GM20000 (cell line): ENCODE data around the gene SLC41A3.

Source experiments
- DNase-seq: peaks from one replicate; pipeline ENCODE4 v3.0.0; 2012; ENCODE audit warnings: low spot score
- CTCF ChIP-seq: IDR thresholded peaks from 2 replicates; pipeline ENCODE4 v1.5.1; 2012; ENCODE audit warnings: mild to moderate bottlenecking, control low read depth; ENCODE audit errors: extremely low read depth, missing control alignments

The SLC41A3 gene

GRCh38 chr3:126129398-126129891 lies 45.5 kb upstream of the SLC41A3 start:
- DNase-seq = no peak
- no peak for TF ChIP-seq CTCF

- DNase-seq = no peak
- no peak for TF ChIP-seq CTCF
Measured at GRCh38 chr3:126128504-126129397, 44.8 kb upstream of the SLC41A3 start.

- DNase-seq = no peak
- TF ChIP-seq CTCF = no peak
Measured at GRCh38 chr3:126127904-126128303, 44.0 kb upstream of the SLC41A3 start.

GRCh38 chr3:126127452-126127851 lies 43.5 kb upstream of the SLC41A3 start:
- no peak for DNase-seq
- TF ChIP-seq CTCF = no peak

- no peak for TF ChIP-seq CTCF
- no peak for DNase-seq
Measured at GRCh38 chr3:126126811-126127431, 43.0 kb upstream of the SLC41A3 start.

GRCh38 chr3:126126286-126126685 lies 42.4 kb upstream of the SLC41A3 start:
- no peak for DNase-seq
- TF ChIP-seq CTCF = no peak

GRCh38 chr3:126125781-126126251 lies 41.9 kb upstream of the SLC41A3 start:
- DNase-seq = no peak
- TF ChIP-seq CTCF = no peak
